ENCODE measurements around the gene SP3. TPM values are rescaled to one million over a fixed set of nuclear protein-coding genes. Genes with fewer than 3 reads are reported as not detected.

SP3 gene
- total RNA-seq, 1 donor from 2014 or later: 98.3 TPM

GRCh38 chr2:173943738-173944137 is 21.4 kb downstream of the SP3 start:
- DNase-seq (ENCODE audit: low read depth, low spot score): no peak

GRCh38 chr2:173942861-173943523 is 22.2 kb downstream of the SP3 start:
- DNase-seq (ENCODE audit: low read depth, low spot score): no peak

- no peak for DNase-seq (ENCODE audit: low read depth, low spot score)
Observed at GRCh38 chr2:173941567-173941966, 23.6 kb downstream of the SP3 start.

- no peak for DNase-seq (ENCODE audit: low read depth, low spot score)
Observed at GRCh38 chr2:173940208-173941020, 24.8 kb downstream of the SP3 start.

GRCh38 chr2:173938700-173939384 is 26.3 kb downstream of the SP3 start:
- no peak for DNase-seq (ENCODE audit: low read depth, low spot score)

GRCh38 chr2:173935305-173935704 is 29.9 kb downstream of the SP3 start:
- no peak for DNase-seq (ENCODE audit: low read depth, low spot score)

GRCh38 chr2:173934895-173935294 is 30.3 kb downstream of the SP3 start:
- no peak for DNase-seq (ENCODE audit: low read depth, low spot score)

- no peak for DNase-seq (ENCODE audit: low read depth, low spot score)
Observed at GRCh38 chr2:173931751-173932150, 33.4 kb downstream of the SP3 start.

GRCh38 chr2:173929441-173929840 is 35.7 kb downstream of the SP3 start:
- no peak for DNase-seq (ENCODE audit: low read depth, low spot score)

- DNase-seq (ENCODE audit: low read depth, low spot score): no peak
Observed at GRCh38 chr2:173926875-173927274, 38.3 kb downstream of the SP3 start.

- DNase-seq (ENCODE audit: low read depth, low spot score): no peak
Observed at GRCh38 chr2:173924285-173924684, 40.9 kb downstream of the SP3 start.

- DNase-seq (ENCODE audit: low read depth, low spot score): no peak
Observed at GRCh38 chr2:173922760-173923159, 42.4 kb downstream of the SP3 start.

GRCh38 chr2:173922068-173922467 is 43.1 kb downstream of the SP3 start:
- no peak for DNase-seq (ENCODE audit: low read depth, low spot score)

- DNase-seq (ENCODE audit: low read depth, low spot score): no peak
Observed at GRCh38 chr2:173914055-173914927, 50.9 kb downstream of the SP3 start.

GRCh38 chr2:173909846-173910245 is 55.3 kb downstream of the SP3 start:
- no peak for DNase-seq (ENCODE audit: low read depth, low spot score)

- DNase-seq (ENCODE audit: low read depth, low spot score): no peak
Observed at GRCh38 chr2:173906626-173907025, 58.5 kb downstream of the SP3 start.

- no peak for DNase-seq (ENCODE audit: low read depth, low spot score)
Observed at GRCh38 chr2:173903601-173904394, 61.4 kb downstream of the SP3 start.

- DNase-seq (ENCODE audit: low read depth, low spot score): no peak
Observed at GRCh38 chr2:173898996-173899395, 66.2 kb downstream of the SP3 start.

- no peak for DNase-seq (ENCODE audit: low read depth, low spot score)
Observed at GRCh38 chr2:173898178-173898668, 67.0 kb downstream of the SP3 start.

- DNase-seq (ENCODE audit: low read depth, low spot score): no peak
Observed at GRCh38 chr2:173896755-173897154, 68.4 kb downstream of the SP3 start.
